WTC11 (cell line): Measurements from ENCODE around the gene DHX9. TPM values are rescaled to one million over a fixed set of nuclear protein-coding genes. Genes with fewer than 3 reads are reported as not detected.

Experiments
- ATAC-seq: fragments of 200-7000 bp; cut with Tn5 transposase; 2 replicates; pipeline ENCODE4 v1.10.0; 2021; ENCODE audit warnings: mild to moderate bottlenecking, moderate library complexity
- CTCF ChIA-PET: fragments of 300-600 bp; sonication (Branson Sonifier 250); formaldehyde crosslinking; loops from one replicate; lab custom pipeline; 2021; ENCODE audit warnings: antibody characterized with exemption; lab: Charles Lee
- POLR2A ChIA-PET: fragments of 350-600 bp; sonication (Branson Sonifier 250); formaldehyde crosslinking; loops from one replicate; lab custom pipeline; 2021; ENCODE audit warnings: antibody characterized with exemption; lab: Charles Lee
- DNase-seq: peaks from one replicate; pipeline ENCODE4 v3.0.0; 2021; ENCODE audit warnings: low spot score
- H3K27ac Mint-ChIP-seq: 2 replicates; pipeline ENCODE4 v1.8.0; 2021; ENCODE audit warnings: mixed read lengths
- H3K27me3 Mint-ChIP-seq: 2 replicates; pipeline ENCODE4 v1.8.0; 2021; ENCODE audit warnings: low read depth, mild to moderate bottlenecking, moderate library complexity, mixed read lengths
- H3K36me3 Mint-ChIP-seq: 2 replicates; pipeline ENCODE4 v1.8.0; 2021; ENCODE audit warnings: mixed read lengths
- H3K4me1 Mint-ChIP-seq: 2 replicates; pipeline ENCODE4 v1.8.0; 2022; ENCODE audit warnings: mixed read lengths
- H3K4me3 Mint-ChIP-seq: 2 replicates; pipeline ENCODE4 v1.8.0; 2021; ENCODE audit warnings: mild to moderate bottlenecking, moderate library complexity, mixed read lengths
- H3K9me3 Mint-ChIP-seq: 2 replicates; pipeline ENCODE4 v1.8.0; 2021; ENCODE audit warnings: mixed read lengths
- CBFB ChIP-seq: sonication (generic); formaldehyde crosslinking; IDR thresholded peaks from 2 replicates; pipeline ENCODE4 v1.8.1; 2022; ENCODE audit warnings: mild to moderate bottlenecking, low read depth, missing genetic modification reagents
- ELF4 ChIP-seq: sonication (generic); formaldehyde crosslinking; IDR thresholded peaks from 2 replicates; pipeline ENCODE4 v1.8.1; 2022; ENCODE audit warnings: low read depth, mild to moderate bottlenecking, moderate library complexity, missing genetic modification reagents
- FOXP1 ChIP-seq: sonication (generic); formaldehyde crosslinking; IDR thresholded peaks from 2 replicates; pipeline ENCODE4 v1.8.0; 2022; ENCODE audit warnings: missing genetic modification reagents, mild to moderate bottlenecking, moderate library complexity, borderline replicate concordance
- KAT7 ChIP-seq: sonication (generic); formaldehyde crosslinking; IDR thresholded peaks from 2 replicates; pipeline ENCODE4 v1.8.1; 2023; ENCODE audit warnings: missing genetic modification reagents, mild to moderate bottlenecking, borderline replicate concordance
- NFYB ChIP-seq: sonication (generic); formaldehyde crosslinking; conservative IDR thresholded peaks from 2 replicates; pipeline ENCODE4 v1.8.0; 2022; ENCODE audit warnings: low read depth, missing genetic modification reagents
- NR2C2 ChIP-seq: sonication (generic); formaldehyde crosslinking; IDR thresholded peaks from 2 replicates; pipeline ENCODE4 v1.8.0; 2022; ENCODE audit warnings: mild to moderate bottlenecking, missing genetic modification reagents
- SP1 ChIP-seq: sonication (generic); formaldehyde crosslinking; conservative IDR thresholded peaks from 2 replicates; pipeline ENCODE4 v1.8.1; 2022; ENCODE audit warnings: missing genetic modification reagents
- ZBTB21 ChIP-seq: sonication (generic); formaldehyde crosslinking; IDR thresholded peaks from 2 replicates; pipeline ENCODE4 v1.8.1; 2023; ENCODE audit warnings: mild to moderate bottlenecking, missing genetic modification reagents, borderline replicate concordance
- ZNF219 ChIP-seq: sonication (generic); formaldehyde crosslinking; IDR thresholded peaks from 2 replicates; pipeline ENCODE4 v1.8.0; 2023; ENCODE audit warnings: missing genetic modification reagents, mild to moderate bottlenecking, borderline replicate concordance
- ZNF263 ChIP-seq: sonication (generic); formaldehyde crosslinking; IDR thresholded peaks from 2 replicates; pipeline ENCODE4 v1.8.1; 2022; ENCODE audit warnings: low read depth, mild to moderate bottlenecking, moderate library complexity, missing genetic modification reagents
- ZNF317 ChIP-seq: sonication (generic); formaldehyde crosslinking; IDR thresholded peaks from 2 replicates; pipeline ENCODE4 v1.8.1; 2023; ENCODE audit warnings: low read depth, mild to moderate bottlenecking, moderate library complexity, missing genetic modification reagents, borderline replicate concordance
- total RNA-seq: library from RNA; stranded (reverse); gene quantifications from 3 replicates; pipeline ENCODE4 v1.2.3, GENCODE V29; 2021
- TF ChIP-seq, protein P1 (sequence below): sonication (generic); formaldehyde crosslinking; IDR thresholded peaks from 2 replicates; pipeline ENCODE4 v1.8.0; 2022; ENCODE audit warnings: mild to moderate bottlenecking, missing genetic modification reagents
- TF ChIP-seq, protein P2 (sequence below): sonication (generic); formaldehyde crosslinking; IDR thresholded peaks from 2 replicates; pipeline ENCODE4 v1.8.1; 2023; ENCODE audit warnings: mild to moderate bottlenecking, missing genetic modification reagents
- TF ChIP-seq, protein P3 (sequence below): fragments of 250-450 bp; sonication (Bioruptor Pico); IDR thresholded peaks from 2 replicates; pipeline ENCODE4 v2.1.2; 2022; ENCODE audit warnings: mild to moderate bottlenecking, moderate library complexity
- TF ChIP-seq, protein P4 (sequence below): sonication (generic); formaldehyde crosslinking; IDR thresholded peaks from 2 replicates; pipeline ENCODE4 v1.8.1; 2023; ENCODE audit warnings: mild to moderate bottlenecking, missing genetic modification reagents, moderate library complexity
- TF ChIP-seq, protein P5 (sequence below): sonication (generic); formaldehyde crosslinking; IDR thresholded peaks from 2 replicates; pipeline ENCODE4 v1.8.1; 2023; ENCODE audit warnings: mild to moderate bottlenecking, missing genetic modification reagents, moderate library complexity
- TF ChIP-seq, protein P6 (sequence below): sonication (generic); formaldehyde crosslinking; IDR thresholded peaks from 2 replicates; pipeline ENCODE4 v1.8.1; 2022; ENCODE audit warnings: mild to moderate bottlenecking, missing genetic modification reagents, moderate library complexity, borderline replicate concordance
- TF ChIP-seq, protein P7 (sequence below): sonication (generic); formaldehyde crosslinking; IDR thresholded peaks from 2 replicates; pipeline ENCODE4 v1.8.1; 2022; ENCODE audit warnings: missing genetic modification reagents, borderline replicate concordance
- TF ChIP-seq, protein P8 (sequence below): fragments of 250-450 bp; sonication (Bioruptor Pico); conservative IDR thresholded peaks from 2 replicates; pipeline ENCODE4 v1.9.0; 2021; ENCODE audit warnings: mild to moderate bottlenecking
- TF ChIP-seq, protein P9 (sequence below): fragments of 200-600 bp; IDR thresholded peaks from 2 replicates; pipeline ENCODE4 v1.8.0; 2022; ENCODE audit warnings: antibody characterized with exemption

DHX9 gene
- total RNA-seq, 1 experiment from 2014 or later, result 280 TPM

DNA sequence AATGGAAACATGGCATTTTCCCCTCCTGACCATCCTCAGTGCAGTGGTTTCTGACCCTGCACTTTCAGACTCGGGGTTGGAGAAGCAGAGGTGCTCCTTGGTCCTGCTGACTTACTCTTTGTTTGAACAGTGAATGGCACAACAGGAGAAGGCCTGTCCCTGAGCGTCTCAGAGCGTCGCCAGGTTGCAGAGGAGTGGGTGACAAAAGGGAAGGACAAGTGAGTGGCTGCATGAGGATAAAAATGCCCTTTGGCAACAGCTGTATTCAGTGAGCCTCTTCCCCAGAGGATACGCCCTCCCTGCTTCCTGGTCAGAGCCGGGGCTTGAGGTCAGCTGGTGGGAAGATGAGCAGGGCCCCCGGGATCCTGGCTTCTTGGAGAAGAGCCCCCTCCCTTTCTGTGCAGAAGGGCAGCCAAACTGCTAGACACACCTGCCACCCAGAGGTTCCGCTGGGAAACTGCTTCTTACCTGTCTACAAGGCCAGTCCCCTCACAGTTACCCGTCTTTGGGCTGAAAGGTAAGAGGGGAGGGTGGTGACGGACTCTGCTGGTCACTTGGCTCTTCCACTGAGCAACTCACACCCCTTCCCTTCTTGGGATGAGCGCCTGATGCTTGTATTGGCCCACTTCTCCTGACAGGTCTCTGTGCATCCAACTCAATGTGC is 33.0 kb upstream of the DHX9 start:
- Mint-ChIP-seq H3K27ac (no peak overlapping the region), H3K27me3 (no peaks in the 10 kb centered on the region), H3K9me3 (no peaks in the 10 kb centered on the region), H3K36me3 (no peaks in the 10 kb centered on the region), H3K4me3 (no peak overlapping the region; the same call in 1 of the 2 replicates), H3K4me1 (peaks cover 18% of the 10 kb centered on the region)
- TF ChIP-seq, protein P1, sequence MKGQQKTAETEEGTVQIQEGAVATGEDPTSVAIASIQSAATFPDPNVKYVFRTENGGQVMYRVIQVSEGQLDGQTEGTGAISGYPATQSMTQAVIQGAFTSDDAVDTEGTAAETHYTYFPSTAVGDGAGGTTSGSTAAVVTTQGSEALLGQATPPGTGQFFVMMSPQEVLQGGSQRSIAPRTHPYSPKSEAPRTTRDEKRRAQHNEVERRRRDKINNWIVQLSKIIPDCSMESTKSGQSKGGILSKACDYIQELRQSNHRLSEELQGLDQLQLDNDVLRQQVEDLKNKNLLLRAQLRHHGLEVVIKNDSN, result no peak
- TF ChIP-seq, protein P2, sequence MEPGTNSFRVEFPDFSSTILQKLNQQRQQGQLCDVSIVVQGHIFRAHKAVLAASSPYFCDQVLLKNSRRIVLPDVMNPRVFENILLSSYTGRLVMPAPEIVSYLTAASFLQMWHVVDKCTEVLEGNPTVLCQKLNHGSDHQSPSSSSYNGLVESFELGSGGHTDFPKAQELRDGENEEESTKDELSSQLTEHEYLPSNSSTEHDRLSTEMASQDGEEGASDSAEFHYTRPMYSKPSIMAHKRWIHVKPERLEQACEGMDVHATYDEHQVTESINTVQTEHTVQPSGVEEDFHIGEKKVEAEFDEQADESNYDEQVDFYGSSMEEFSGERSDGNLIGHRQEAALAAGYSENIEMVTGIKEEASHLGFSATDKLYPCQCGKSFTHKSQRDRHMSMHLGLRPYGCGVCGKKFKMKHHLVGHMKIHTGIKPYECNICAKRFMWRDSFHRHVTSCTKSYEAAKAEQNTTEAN (CRISPR knock-in tag), result 0 out of 2 replicates have a peak, but pooled peaks have one; percentile 29
- TF ChIP-seq ZNF317 (CRISPR knock-in tag) (no peak), SP1 (CRISPR knock-in tag) (peak; percentile 39; the same call in 1 of the 2 replicates)
- TF ChIP-seq, protein P3, sequence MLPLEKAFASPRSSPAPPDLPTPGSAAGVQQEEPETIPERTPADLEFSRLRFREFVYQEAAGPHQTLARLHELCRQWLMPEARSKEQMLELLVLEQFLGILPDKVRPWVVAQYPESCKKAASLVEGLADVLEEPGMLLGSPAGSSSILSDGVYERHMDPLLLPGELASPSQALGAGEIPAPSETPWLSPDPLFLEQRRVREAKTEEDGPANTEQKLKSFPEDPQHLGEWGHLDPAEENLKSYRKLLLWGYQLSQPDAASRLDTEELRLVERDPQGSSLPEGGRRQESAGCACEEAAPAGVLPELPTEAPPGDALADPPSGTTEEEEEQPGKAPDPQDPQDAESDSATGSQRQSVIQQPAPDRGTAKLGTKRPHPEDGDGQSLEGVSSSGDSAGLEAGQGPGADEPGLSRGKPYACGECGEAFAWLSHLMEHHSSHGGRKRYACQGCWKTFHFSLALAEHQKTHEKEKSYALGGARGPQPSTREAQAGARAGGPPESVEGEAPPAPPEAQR (CRISPR knock-in tag), result no peak
- TF ChIP-seq, protein P4, sequence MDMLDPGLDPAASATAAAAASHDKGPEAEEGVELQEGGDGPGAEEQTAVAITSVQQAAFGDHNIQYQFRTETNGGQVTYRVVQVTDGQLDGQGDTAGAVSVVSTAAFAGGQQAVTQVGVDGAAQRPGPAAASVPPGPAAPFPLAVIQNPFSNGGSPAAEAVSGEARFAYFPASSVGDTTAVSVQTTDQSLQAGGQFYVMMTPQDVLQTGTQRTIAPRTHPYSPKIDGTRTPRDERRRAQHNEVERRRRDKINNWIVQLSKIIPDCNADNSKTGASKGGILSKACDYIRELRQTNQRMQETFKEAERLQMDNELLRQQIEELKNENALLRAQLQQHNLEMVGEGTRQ (CRISPR knock-in tag), result 0 out of 2 replicates have a peak, but pooled peaks have one; percentile 35
- TF ChIP-seq, protein P5, sequence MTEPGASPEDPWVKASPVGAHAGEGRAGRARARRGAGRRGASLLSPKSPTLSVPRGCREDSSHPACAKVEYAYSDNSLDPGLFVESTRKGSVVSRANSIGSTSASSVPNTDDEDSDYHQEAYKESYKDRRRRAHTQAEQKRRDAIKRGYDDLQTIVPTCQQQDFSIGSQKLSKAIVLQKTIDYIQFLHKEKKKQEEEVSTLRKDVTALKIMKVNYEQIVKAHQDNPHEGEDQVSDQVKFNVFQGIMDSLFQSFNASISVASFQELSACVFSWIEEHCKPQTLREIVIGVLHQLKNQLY (CRISPR knock-in tag), result no peak
- ChIA-PET POLR2A (no interaction called here), CTCF (interaction anchor here (0.5 to 1.7 kb wide), 10 partner anchors 9 to 362 kb away, joined by 3 to 10 read pairs (median 3); no protein-coding TSS in a partner anchor)
- ATAC-seq (peak; percentile 98), DNase-seq (peak; percentile 82)

DNA sequence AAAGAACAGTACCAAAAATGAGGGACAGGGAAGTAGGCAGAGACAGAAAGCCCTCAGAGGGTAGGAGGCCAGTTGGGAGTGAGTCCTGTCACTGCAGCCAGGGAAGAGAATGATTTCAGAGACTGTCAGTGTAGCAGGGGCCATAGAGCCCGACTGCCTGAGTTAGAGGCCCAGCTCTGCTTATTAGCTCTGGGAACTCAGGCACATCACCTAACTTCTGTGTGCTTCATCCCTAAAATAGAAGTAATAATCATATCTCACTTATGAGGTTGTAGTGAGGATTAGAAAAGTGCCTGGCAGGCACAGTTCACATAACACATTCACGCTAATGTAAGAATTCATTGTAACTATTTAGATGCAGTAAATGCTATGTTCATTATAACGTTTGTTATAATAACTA is 31.2 kb upstream of the DHX9 start:
- no peak for DNase-seq
- Mint-ChIP-seq H3K9me3 (no peaks in the 10 kb centered on the region), H3K27ac (no peak overlapping the region)
- no peak for TF ChIP-seq ELF4 (CRISPR knock-in tag)
- no peak for TF ChIP-seq NR2C2 (CRISPR knock-in tag)
- TF ChIP-seq ZNF263 (CRISPR knock-in tag), result no peak
- TF ChIP-seq, protein P6, sequence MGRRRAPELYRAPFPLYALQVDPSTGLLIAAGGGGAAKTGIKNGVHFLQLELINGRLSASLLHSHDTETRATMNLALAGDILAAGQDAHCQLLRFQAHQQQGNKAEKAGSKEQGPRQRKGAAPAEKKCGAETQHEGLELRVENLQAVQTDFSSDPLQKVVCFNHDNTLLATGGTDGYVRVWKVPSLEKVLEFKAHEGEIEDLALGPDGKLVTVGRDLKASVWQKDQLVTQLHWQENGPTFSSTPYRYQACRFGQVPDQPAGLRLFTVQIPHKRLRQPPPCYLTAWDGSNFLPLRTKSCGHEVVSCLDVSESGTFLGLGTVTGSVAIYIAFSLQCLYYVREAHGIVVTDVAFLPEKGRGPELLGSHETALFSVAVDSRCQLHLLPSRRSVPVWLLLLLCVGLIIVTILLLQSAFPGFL (CRISPR knock-in tag), result no peak
- TF ChIP-seq, protein P7, sequence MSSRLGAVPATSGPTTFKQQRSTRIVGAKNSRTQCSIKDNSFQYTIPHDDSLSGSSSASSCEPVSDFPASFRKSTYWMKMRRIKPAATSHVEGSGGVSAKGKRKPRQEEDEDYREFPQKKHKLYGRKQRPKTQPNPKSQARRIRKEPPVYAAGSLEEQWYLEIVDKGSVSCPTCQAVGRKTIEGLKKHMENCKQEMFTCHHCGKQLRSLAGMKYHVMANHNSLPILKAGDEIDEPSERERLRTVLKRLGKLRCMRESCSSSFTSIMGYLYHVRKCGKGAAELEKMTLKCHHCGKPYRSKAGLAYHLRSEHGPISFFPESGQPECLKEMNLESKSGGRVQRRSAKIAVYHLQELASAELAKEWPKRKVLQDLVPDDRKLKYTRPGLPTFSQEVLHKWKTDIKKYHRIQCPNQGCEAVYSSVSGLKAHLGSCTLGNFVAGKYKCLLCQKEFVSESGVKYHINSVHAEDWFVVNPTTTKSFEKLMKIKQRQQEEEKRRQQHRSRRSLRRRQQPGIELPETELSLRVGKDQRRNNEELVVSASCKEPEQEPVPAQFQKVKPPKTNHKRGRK (CRISPR knock-in tag), result no peak
- TF ChIP-seq, protein P8, sequence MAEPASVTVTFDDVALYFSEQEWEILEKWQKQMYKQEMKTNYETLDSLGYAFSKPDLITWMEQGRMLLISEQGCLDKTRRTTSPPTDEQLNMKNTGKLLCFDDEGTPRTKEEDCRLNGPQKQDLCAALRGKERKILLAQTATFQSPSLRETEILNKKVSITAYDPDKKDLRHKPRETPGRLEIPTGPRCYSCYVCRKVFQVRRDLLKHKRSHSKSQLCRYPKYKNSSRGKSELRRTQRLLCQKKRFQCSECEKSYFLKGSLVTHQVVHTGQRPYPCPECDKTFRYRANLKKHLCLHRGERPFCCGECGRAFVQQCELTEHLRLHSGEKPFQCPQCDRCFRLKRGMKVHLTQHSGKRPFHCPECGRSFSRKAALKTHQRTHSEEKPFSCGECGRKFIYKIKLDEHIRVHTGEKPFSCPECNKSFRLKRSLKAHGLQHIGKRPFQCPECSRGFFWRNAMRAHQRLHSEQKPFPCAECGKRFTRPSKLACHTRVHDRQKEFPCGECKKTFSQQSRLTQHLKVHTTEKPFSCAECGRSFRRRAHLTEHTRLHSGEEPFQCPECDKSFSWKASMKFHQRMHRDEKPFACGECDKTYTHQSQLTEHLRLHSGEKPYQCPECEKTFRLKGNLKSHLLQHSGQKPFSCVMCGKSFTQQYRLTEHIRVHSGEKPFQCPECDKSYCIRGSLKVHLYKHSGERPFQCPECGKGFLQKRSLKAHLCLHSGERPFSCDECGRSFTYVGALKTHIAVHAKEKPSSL, result no peak
- TF ChIP-seq, protein P9, sequence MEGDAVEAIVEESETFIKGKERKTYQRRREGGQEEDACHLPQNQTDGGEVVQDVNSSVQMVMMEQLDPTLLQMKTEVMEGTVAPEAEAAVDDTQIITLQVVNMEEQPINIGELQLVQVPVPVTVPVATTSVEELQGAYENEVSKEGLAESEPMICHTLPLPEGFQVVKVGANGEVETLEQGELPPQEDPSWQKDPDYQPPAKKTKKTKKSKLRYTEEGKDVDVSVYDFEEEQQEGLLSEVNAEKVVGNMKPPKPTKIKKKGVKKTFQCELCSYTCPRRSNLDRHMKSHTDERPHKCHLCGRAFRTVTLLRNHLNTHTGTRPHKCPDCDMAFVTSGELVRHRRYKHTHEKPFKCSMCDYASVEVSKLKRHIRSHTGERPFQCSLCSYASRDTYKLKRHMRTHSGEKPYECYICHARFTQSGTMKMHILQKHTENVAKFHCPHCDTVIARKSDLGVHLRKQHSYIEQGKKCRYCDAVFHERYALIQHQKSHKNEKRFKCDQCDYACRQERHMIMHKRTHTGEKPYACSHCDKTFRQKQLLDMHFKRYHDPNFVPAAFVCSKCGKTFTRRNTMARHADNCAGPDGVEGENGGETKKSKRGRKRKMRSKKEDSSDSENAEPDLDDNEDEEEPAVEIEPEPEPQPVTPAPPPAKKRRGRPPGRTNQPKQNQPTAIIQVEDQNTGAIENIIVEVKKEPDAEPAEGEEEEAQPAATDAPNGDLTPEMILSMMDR, result no peak
- TF ChIP-seq, protein P5 (CRISPR knock-in tag), result no peak
- no peak for TF ChIP-seq CBFB (CRISPR knock-in tag)
- TF ChIP-seq NFYB (CRISPR knock-in tag), result no peak
- TF ChIP-seq FOXP1, result no peak
- TF ChIP-seq KAT7 (CRISPR knock-in tag), result no peak
- TF ChIP-seq ZNF219 (CRISPR knock-in tag), result no peak
- no peak for TF ChIP-seq ZBTB21 (CRISPR knock-in tag)

More for the DNA sequence above, 31.2 kb upstream of the DHX9 start:
- Mint-ChIP-seq H3K36me3 (no peaks in the 10 kb centered on the region), H3K4me1 (peaks cover 8% of the 10 kb centered on the region), H3K4me3 (no peak overlapping the region), H3K27me3 (no peaks in the 10 kb centered on the region)
- POLR2A ChIA-PET, result no interaction called here
- CTCF ChIA-PET, result interaction anchor here (0.6 kb wide), 2 partner anchors 214 to 218 kb away, joined by 3 to 4 read pairs; no protein-coding TSS in a partner anchor
- ATAC-seq, result no peak
